Neuronal stem cell (in vitro differentiated cells): ENCODE measurements around the gene CDH23.

Experiments used
- DNase-seq: peaks from one replicate; pipeline ENCODE4 v3.0.0-alpha.2; 2013; ENCODE audit warnings: low spot score
- H2AFZ ChIP-seq: one replicate; pipeline ENCODE4 v1.6.1; 2013; ENCODE audit warnings: mild to moderate bottlenecking, low read length, inconsistent platforms
- H2AK5ac ChIP-seq: 2 replicates; pipeline ENCODE4 v1.6.1; 2013; ENCODE audit warnings: low read depth, mild to moderate bottlenecking, inconsistent platforms, low read length, moderate library complexity, mixed read lengths
- H2BK120ac ChIP-seq: 2 replicates; pipeline ENCODE4 v1.6.1; 2013; ENCODE audit warnings: low read depth, mild to moderate bottlenecking, inconsistent platforms, low read length, moderate library complexity, mixed read lengths
- H2BK12ac ChIP-seq: one replicate; pipeline ENCODE4 v1.6.1; 2013; ENCODE audit warnings: low read length, inconsistent platforms
- H2BK15ac ChIP-seq: 2 replicates; pipeline ENCODE4 v1.6.1; 2013; ENCODE audit warnings: mild to moderate bottlenecking, low read length, inconsistent platforms, mixed read lengths
- H2BK5ac ChIP-seq: one replicate; pipeline ENCODE4 v1.6.1; 2013; ENCODE audit warnings: inconsistent platforms, mild to moderate bottlenecking, low read length, moderate library complexity
- H3K14ac ChIP-seq: one replicate; pipeline ENCODE4 v1.6.1; 2013; ENCODE audit warnings: low read length, inconsistent platforms
- H3K18ac ChIP-seq: 2 replicates; pipeline ENCODE4 v1.6.1; 2013; ENCODE audit warnings: low read length, inconsistent platforms
- H3K23ac ChIP-seq: 2 replicates; pipeline ENCODE4 v1.6.1; 2013; ENCODE audit warnings: low read depth, mild to moderate bottlenecking, mixed read lengths, low read length, inconsistent platforms; ENCODE audit not compliant: poor library complexity
- H3K27ac ChIP-seq: replicated peaks from 3 replicates; pipeline ENCODE4 v1.5.1; 2013; ENCODE audit warnings: low read length, inconsistent platforms
- H3K27me3 ChIP-seq, 3 experiments: 2 replicates each; pipeline ENCODE4 v1.6.1; 2013; ENCODE audit warnings: low read length in 3 of 3, mild to moderate bottlenecking in 2 of 3, inconsistent platforms in 1 of 3, low read depth in 1 of 3, mixed read lengths in 1 of 3, moderate library complexity in 1 of 3; ENCODE audit not compliant: control insufficient read depth in 3 of 3, insufficient read depth in 3 of 3
- H3K36me3 ChIP-seq, 2 donors: replicated peaks in 1 of 2; 2 replicates each; pipeline ENCODE4 v1.6.1; 2013; ENCODE audit warnings: low read length in 2 of 2; ENCODE audit not compliant: control insufficient read depth in 2 of 2, insufficient read depth in 2 of 2
- H3K4ac ChIP-seq: 2 replicates; pipeline ENCODE4 v1.6.1; 2013; ENCODE audit warnings: inconsistent platforms, mild to moderate bottlenecking, low read length, moderate library complexity
- H3K4me1 ChIP-seq, 2 donors: 1 replicate in 1 of 2; 2 replicates in 1 of 2; pipeline ENCODE4 v1.6.1; 2013; ENCODE audit warnings: low read length in 2 of 2, low read depth in 1 of 2; ENCODE audit not compliant: control insufficient read depth in 2 of 2, insufficient read depth in 1 of 2
- H3K4me2 ChIP-seq: one replicate; pipeline ENCODE4 v1.6.1; 2013; ENCODE audit warnings: mild to moderate bottlenecking, low read length, inconsistent platforms; ENCODE audit not compliant: insufficient read depth, poor library complexity, severe bottlenecking
- H3K4me3 ChIP-seq, 2 donors: 2 replicates each; pipeline ENCODE4 v1.5.1; 2013; ENCODE audit warnings: low read length in 2 of 2, mild to moderate bottlenecking in 2 of 2, inconsistent platforms in 1 of 2, moderate library complexity in 1 of 2
- H3K79me1 ChIP-seq: one replicate; pipeline ENCODE4 v1.6.1; 2013; ENCODE audit warnings: low read depth, mild to moderate bottlenecking, inconsistent platforms, low read length, moderate library complexity
- H3K9ac ChIP-seq: one replicate; pipeline ENCODE4 v1.6.1; 2013; ENCODE audit warnings: mild to moderate bottlenecking, low read depth, low read length, inconsistent platforms; ENCODE audit not compliant: poor library complexity
- H3K9me3 ChIP-seq, 2 donors: replicated peaks in 1 of 2; 2 replicates each; pipeline versions ENCODE3 to v1.6.1; 2013; ENCODE audit warnings: low read length in 2 of 2, mild to moderate bottlenecking in 2 of 2, inconsistent platforms in 1 of 2, low read depth in 1 of 2, mixed read lengths in 1 of 2, moderate library complexity in 1 of 2; ENCODE audit not compliant: control insufficient read depth in 2 of 2, insufficient read depth in 1 of 2
- H4K8ac ChIP-seq: one replicate; pipeline ENCODE4 v1.6.1; 2013; ENCODE audit warnings: low read depth, mild to moderate bottlenecking, inconsistent platforms, low read length, moderate library complexity
- H4K91ac ChIP-seq: one replicate; pipeline ENCODE4 v1.6.1; 2013; ENCODE audit warnings: low read length, low read depth, mild to moderate bottlenecking, inconsistent platforms; ENCODE audit not compliant: poor library complexity
- WGBS, 2 donors: extraction: QIAGEN DNeasy Blood & Tissue Kit; methylation state at CpG; one replicate each; pipeline ENCODE4 v1.1.7; 2013; ENCODE audit warnings: missing lambda C conversion rate in 2 of 2, mixed read lengths in 1 of 2; ENCODE audit not compliant: insufficient read length in 2 of 2, insufficient replicate concordance in 1 of 2; ENCODE audit errors: extremely low coverage in 2 of 2; 5-methylcytosine and 5-hydroxymethylcytosine counted together

CDH23 gene

GRCh38 chr10:71371750-71372166 lies 25.0 kb upstream of the CDH23 start:
- no peaks in the 10 kb centered on the region for H3K9me3 ChIP-seq
- H3K14ac ChIP-seq: no peak overlapping the region
- H3K23ac ChIP-seq: no peak overlapping the region
- H3K27me3 ChIP-seq: peaks cover 0 to 53% (median 0%) of the 10 kb centered on the region in 3 experiments
- no peak overlapping the region for H4K91ac ChIP-seq
- H2BK120ac ChIP-seq: no peak overlapping the region
- no peaks in the 10 kb centered on the region for H3K36me3 ChIP-seq
- no peak overlapping the region for H3K9ac ChIP-seq
- H3K18ac ChIP-seq: no peak overlapping the region
- H3K4me3 ChIP-seq: no peak overlapping the region
- no peak overlapping the region for H3K4me2 ChIP-seq
- H2BK5ac ChIP-seq: no peak overlapping the region
- no peak overlapping the region for H3K27ac ChIP-seq
- no peak overlapping the region for H4K8ac ChIP-seq
- no CpG with 5 or more reads among the region's 6 CpGs for WGBS, 2 donors
- no peak overlapping the region for H3K4ac ChIP-seq
- no peak overlapping the region for H2AFZ ChIP-seq
- no peak for DNase-seq
- H2BK15ac ChIP-seq: no peak overlapping the region
- H3K4me1 ChIP-seq: peaks cover 0 to 6% of the 10 kb centered on the region in 2 donors
- H3K79me1 ChIP-seq: no peaks in the 10 kb centered on the region
- H2AK5ac ChIP-seq: no peak overlapping the region
- H2BK12ac ChIP-seq: no peak overlapping the region

DNA sequence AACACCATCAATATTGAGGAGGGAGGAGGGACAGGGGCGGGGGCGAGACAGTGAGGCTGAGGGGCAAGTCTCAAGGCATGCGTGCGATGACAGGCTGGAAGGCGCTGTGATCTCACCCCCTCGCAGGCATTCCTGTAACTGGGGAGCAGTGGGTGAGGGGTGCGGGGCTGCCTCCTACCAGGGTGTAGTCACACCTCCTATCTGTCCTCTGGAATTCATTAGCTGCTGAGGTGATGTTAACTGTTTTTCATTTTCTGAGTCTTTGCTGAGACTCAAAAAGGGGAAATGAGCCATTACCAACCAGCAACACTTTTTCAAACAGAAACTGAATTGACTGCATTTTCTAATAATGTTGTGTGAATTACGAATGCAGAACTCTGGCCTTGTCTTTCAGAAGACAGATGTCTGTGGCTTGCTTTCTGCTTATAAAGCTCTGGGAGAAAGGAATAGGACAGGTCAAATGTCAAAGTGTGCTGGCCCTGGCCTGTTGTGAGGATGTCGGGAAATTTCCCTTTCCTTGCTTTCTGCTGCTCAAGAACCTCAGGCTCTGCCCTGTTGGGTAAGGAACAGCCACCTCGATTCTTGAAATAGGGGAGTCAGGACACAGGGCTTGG lies 23.7 kb upstream of the CDH23 start:
- H2AFZ ChIP-seq: no peak overlapping the region
- H3K4me2 ChIP-seq: no peak overlapping the region
- H3K23ac ChIP-seq: no peak overlapping the region
- H4K8ac ChIP-seq: no peak overlapping the region
- H3K36me3 ChIP-seq: no peaks in the 10 kb centered on the region
- peaks cover 4 to 6% of the 10 kb centered on the region in 2 donors for H3K4me1 ChIP-seq
- no peak overlapping the region for H3K27ac ChIP-seq
- H3K27me3 ChIP-seq: peaks cover 0 to 56% (median 0%) of the 10 kb centered on the region in 3 experiments
- no peak overlapping the region for H4K91ac ChIP-seq
- whole genome bisulfite sequencing, 2 donors: no CpG with 5 or more reads among the region's 10 CpGs
- no peak overlapping the region for H2AK5ac ChIP-seq
- H2BK15ac ChIP-seq: no peak overlapping the region
- no peak for DNase-seq
- H2BK12ac ChIP-seq: no peak overlapping the region
- H3K79me1 ChIP-seq: no peaks in the 10 kb centered on the region
- no peak overlapping the region for H2BK120ac ChIP-seq
- H3K9me3 ChIP-seq: no peaks in the 10 kb centered on the region
- H2BK5ac ChIP-seq: no peak overlapping the region
- H3K9ac ChIP-seq: peak overlapping the region; percentile 39
- no peak overlapping the region for H3K4me3 ChIP-seq
- no peak overlapping the region for H3K14ac ChIP-seq
- H3K18ac ChIP-seq: no peak overlapping the region
- H3K4ac ChIP-seq: no peak overlapping the region

- no peak overlapping the region for H2AFZ ChIP-seq
- no peak overlapping the region for H3K27ac ChIP-seq
- H3K4ac ChIP-seq: no peak overlapping the region
- no peak overlapping the region for H3K18ac ChIP-seq
- DNase-seq: no peak
- no peak overlapping the region for H4K91ac ChIP-seq
- no peak overlapping the region for H2AK5ac ChIP-seq
- no peak overlapping the region for H3K23ac ChIP-seq
- no peak overlapping the region for H2BK120ac ChIP-seq
- peaks cover 0 to 72% (median 0%) of the 10 kb centered on the region in 3 experiments for H3K27me3 ChIP-seq
- no peak overlapping the region for H3K4me3 ChIP-seq
- H3K14ac ChIP-seq: no peak overlapping the region
- peaks cover 6 to 8% of the 10 kb centered on the region in 2 donors for H3K4me1 ChIP-seq
- no peak overlapping the region for H3K4me2 ChIP-seq
- no peaks in the 10 kb centered on the region for H3K36me3 ChIP-seq
- H4K8ac ChIP-seq: no peak overlapping the region
- no peaks in the 10 kb centered on the region for H3K9me3 ChIP-seq
- H2BK5ac ChIP-seq: no peak overlapping the region
- no peak overlapping the region for H3K9ac ChIP-seq
- H2BK12ac ChIP-seq: no peak overlapping the region
- H2BK15ac ChIP-seq: no peak overlapping the region
- H3K79me1 ChIP-seq: no peaks in the 10 kb centered on the region
- WGBS, 2 donors: no CpG with 5 or more reads among the region's 11 CpGs
Measured at GRCh38 chr10:71374481-71375233, 22.1 kb upstream of the CDH23 start.

GRCh38 chr10:71375952-71376351 lies 20.8 kb upstream of the CDH23 start:
- Histone ChIP-seq H3K4me1 (peaks cover 6 to 8% of the 10 kb centered on the region in 2 donors), H3K79me1 (no peaks in the 10 kb centered on the region), H3K23ac (no peak overlapping the region), H2BK15ac (no peak overlapping the region), H3K27ac (no peak overlapping the region), H2AFZ (no peak overlapping the region), H3K36me3 (no peaks in the 10 kb centered on the region), H3K27me3 (peaks cover 0 to 75% (median 0%) of the 10 kb centered on the region in 3 experiments), H3K4ac (no peak overlapping the region), H3K18ac (no peak overlapping the region), H2BK5ac (no peak overlapping the region), H4K91ac (no peak overlapping the region), H3K14ac (no peak overlapping the region), H3K9me3 (no peaks in the 10 kb centered on the region), H2BK12ac (no peak overlapping the region), H2AK5ac (no peak overlapping the region), H3K4me2 (no peak overlapping the region), H2BK120ac (no peak overlapping the region), H3K9ac (no peak overlapping the region), H4K8ac (no peak overlapping the region), H3K4me3 (no peak overlapping the region)
- no peak for DNase-seq
- WGBS, 2 donors: no CpG with 5 or more reads among the region's 3 CpGs
